ENCODE results near the gene MAPKBP1. TPM values are rescaled to one million over a fixed set of nuclear protein-coding genes. Genes with fewer than 3 reads are reported as not detected.

MAPKBP1 gene
- total RNA-seq, 2 donors from 2014 or later: 12.2 to 15.2 TPM

DNA sequence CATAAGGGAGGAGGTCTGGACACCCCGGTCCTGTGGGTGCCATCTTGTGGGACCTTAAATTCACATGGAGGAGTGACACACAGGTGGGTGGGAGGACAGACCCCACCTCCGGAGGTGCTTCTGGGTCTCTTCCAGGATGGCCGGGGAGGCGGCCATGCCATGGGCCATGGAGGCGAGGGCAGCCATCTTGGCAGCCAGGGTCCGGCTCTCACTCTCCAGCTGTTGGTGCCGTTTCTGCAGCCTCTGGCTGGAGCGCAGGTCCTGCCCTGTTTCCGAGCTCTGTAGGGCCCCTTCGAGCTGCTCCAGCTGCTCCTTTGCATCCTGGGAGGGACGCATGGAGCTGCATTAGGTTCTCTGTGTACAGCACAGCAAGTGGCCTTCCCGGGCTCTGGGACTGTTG is 100.5 kb downstream of the MAPKBP1 start:
- ATAC-seq: no peak
- intact Hi-C loops (cut with DNase I, micrococcal nuclease): no loop called here
- no peak for DNase-seq

DNA sequence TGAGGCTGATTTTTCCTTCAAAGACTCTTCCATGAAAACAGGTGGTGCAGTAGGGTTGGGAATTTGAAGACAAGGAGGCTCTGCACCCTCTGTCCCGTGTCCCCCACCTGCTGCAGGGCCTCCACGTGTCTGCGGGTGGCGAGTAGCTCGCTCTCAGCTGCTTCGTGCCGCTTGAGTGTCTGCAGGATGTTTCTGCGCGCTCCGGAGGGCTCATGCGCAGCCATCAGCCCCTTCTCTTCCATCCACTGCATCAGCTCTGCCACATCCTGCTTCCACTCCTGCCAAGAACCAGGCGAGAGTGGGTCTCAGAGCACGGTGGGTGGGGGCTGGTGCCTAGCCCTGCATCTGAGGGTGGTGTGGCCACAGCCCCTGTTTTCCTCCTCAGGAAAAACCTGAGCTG is 101.7 kb downstream of the MAPKBP1 start:
- ATAC-seq (no peak), DNase-seq (no peak)
- intact Hi-C loops (cut with DNase I, micrococcal nuclease): no loop called here

GRCh38 chr15:41876689-41877088 is 102.4 kb downstream of the MAPKBP1 start:
- intact Hi-C loops (cut with DNase I, micrococcal nuclease): no loop called here
- ATAC-seq: no peak
- no peak for DNase-seq

Small RNA genes within 50 kb of the gene (microRNA-seq; reads per million reads assigned to microRNA genes)
- gene MIR4310: 0 reads per million in 2 donors

Other genes with a start within 250 kb of the MAPKBP1 start
- gene RPAP1, start 230.2 kb upstream of the MAPKBP1 start, total RNA-seq: 10 to 100 TPM; 20.5 to 26.1 TPM
- gene TYRO3, start 215.3 kb upstream of the MAPKBP1 start, total RNA-seq: 1 to 10 TPM; 2.0 to 2.6 TPM
- 10 to 100 TPM; 26.9 to 28.2 TPM for gene MGA, start 114.1 kb upstream of the MAPKBP1 start, total RNA-seq
- gene JMJD7, start 53.6 kb downstream of the MAPKBP1 start, total RNA-seq: 10 to 100 TPM in 1 of 2 donors, 1 to 10 TPM in 1; 8.4 to 10.9 TPM
- gene PLA2G4B, start 64.4 kb downstream of the MAPKBP1 start, total RNA-seq: 1 to 10 TPM; 3.4 to 4.1 TPM
- 1 to 10 TPM in 1 of 2 donors, under 1 TPM in 1; 0.64 to 1.4 TPM for gene SPTBN5, start 119.6 kb downstream of the MAPKBP1 start, total RNA-seq
- gene EHD4, start 198.1 kb downstream of the MAPKBP1 start, total RNA-seq: 10 to 100 TPM; 42.7 to 44.3 TPM
- not detected for gene PLA2G4E, start 246.6 kb downstream of the MAPKBP1 start, total RNA-seq